Activated CD8-positive, alpha-beta memory T cell treated with anti-CD3 and anti-CD28 coated beads, Interleukin-2, amount 50 U/mL, for 4 hours (primary cell): ENCODE results near the gene KRTAP5-1.
A peak's percentile ranks its signal among the peaks of the same experiment; 100 is the strongest.

Experiments
- DNase-seq: peaks from one replicate; pipeline ENCODE4 v3.0.0-alpha.2; 2020

Gene KRTAP5-1

DNA sequence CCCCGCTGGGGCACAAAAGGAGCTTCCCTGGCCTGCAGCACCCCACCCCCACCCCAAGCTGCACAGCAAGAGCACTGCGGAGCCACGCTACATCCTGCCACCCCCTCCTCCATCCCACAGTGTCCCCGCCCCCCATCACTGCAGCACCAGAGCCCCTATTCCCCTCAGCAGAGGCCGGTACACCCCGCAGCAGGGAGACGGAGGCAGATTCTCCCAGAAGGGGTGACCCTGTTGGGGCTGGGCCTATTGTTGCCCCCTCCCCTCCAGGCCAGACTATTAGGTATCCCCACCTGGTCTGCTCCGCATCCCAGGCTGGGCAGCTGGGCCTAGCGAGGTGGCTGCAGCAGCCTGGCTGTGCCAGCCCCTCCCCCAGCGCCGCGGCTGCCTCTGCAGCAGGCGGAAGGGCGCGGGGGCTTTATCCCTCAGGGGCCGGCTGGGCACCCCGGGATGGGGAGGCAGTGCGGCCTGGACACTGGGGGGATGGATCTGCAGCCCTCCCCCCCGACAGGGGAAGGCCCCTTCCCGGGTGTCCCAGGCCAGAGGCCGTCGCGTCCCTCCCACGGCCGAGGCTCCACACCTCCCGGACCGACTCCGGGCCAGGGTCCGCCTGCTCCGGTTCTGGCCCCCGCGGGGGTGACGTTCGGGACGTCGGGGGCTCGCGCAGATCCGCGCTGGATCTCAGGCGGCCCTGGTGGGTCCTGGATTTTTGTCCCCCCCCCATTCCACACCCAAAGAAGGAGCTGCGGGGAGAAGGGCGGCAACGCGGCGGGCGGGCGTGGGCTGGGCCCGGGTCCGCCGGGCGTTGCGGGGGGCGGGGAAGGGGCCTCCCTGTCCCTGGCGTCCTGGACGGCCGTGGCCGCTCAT is 14.0 kb downstream of the KRTAP5-1 start:
- DNase-seq = no peak

DNA sequence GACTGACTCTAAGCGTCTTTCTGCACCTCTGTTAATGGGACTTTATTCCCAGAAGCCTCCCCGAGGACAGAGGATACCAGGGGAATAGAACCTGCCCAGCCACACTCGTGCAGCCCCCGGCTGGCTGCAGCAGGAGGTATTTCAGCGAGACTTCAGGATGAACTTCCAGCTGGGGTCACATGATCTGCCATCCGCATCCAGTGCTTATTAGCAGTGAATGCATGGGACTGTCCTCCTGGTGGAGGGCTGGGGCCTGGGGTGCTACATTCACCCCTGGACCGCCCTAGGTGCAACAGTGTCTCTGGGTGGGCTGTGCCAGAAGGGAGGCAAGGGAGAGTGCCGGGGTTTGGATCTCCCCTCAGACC is 14.6 kb downstream of the KRTAP5-1 start:
- DNase-seq = no peak

- DNase-seq = no peak
These were observed 15.1 kb downstream of the KRTAP5-1 start for GRCh38 chr11:1570001-1570453.

- DNase-seq = no peak
These were observed 15.8 kb downstream of the KRTAP5-1 start for GRCh38 chr11:1569251-1569780.

GRCh38 chr11:1568441-1568911 is 16.6 kb downstream of the KRTAP5-1 start:
- peak; percentile 53 for DNase-seq

DNA sequence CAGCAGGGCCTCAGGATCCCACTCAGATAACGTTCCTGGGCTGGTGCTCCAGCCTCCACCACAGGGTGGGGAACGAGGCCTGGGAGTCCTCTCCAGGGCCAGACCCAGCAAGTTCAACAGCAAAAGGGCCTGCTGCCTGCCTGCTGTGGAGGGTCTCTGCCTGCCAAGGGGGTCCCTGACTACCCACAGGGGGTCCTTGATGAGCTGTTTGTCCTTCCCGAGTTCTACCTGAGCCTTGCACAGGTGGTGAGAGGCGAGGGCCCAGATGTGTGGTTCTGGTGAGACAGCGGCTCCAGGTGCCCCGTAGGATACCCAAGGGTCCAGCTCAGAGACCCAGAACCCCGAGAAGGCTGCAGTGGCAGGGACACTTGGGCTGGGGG is 17.4 kb downstream of the KRTAP5-1 start:
- DNase-seq = no peak

DNA sequence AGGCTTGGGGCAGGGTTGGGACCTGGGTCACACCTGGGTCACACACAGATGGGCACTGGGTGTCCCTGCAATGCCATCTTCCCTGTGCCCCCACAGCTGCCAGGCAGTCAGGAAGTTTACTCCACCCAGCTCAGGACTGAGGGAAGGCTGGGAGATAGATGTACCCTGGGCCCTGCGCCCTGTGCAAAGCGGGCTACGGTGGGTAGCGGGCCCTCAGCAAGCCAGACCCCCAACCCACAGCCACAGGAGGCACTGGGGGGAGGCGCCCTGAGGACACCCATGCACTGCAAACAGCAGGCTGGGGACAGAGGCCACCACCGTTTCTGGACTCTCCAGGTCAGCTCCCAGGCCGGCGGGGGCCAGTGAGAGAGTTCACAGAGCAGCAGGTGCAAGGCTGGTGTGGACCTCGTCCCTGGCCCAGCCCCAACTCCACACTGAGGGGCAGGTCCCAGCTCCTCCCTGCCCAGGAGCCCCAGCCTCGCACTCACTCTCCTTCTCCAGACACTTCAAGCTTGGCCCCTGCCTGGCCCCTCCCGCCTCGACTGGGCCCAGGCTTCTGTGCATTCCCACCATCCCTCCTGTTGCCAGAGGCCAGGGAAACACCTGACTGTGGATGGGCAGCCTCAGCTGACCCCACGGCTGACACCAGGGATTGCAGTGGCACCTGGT is 17.9 kb downstream of the KRTAP5-1 start:
- no peak for DNase-seq

DNA sequence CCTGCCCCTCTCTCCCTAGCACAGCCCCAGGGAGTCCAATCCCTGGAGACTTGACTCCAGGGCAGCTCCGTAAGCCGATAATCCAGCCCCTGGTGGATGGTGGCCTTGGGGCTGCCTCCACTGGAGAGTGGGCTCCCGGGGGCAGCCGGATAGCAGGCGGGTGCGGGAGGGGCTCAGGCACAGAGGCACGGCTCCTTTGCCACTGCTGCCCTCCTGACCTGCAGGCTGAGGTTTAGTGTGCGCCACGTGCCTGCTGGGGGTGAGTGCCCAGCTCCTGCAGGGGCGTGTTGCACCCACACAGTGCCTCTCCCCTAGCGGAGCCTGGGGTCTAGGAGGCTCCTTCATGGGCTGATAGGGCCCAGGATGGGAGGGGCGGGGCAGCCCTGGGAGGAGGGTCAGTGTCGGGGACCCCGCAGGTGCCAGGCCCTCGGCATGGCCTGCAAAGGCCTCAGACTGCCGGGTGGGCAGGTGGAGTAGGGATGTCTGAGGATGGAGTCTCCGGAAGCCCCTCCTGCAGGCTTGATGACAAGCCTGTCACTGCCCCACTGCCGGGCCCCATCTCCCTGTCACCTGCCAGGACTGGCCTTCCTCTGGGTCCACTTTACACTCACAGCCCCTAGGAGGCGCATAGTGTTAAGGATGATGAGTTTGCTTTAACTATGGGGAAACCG is 18.6 kb downstream of the KRTAP5-1 start:
- no peak for DNase-seq

GRCh38 chr11:1565904-1566247 is 19.2 kb downstream of the KRTAP5-1 start:
- no peak for DNase-seq

GRCh38 chr11:1565173-1565903 is 19.7 kb downstream of the KRTAP5-1 start:
- no peak for DNase-seq

- DNase-seq = no peak
These were observed 20.4 kb downstream of the KRTAP5-1 start for GRCh38 chr11:1564535-1565172.

- no peak for DNase-seq
These were observed 21.2 kb downstream of the KRTAP5-1 start for GRCh38 chr11:1563697-1564534.

- DNase-seq = no peak
These were observed 21.9 kb downstream of the KRTAP5-1 start for GRCh38 chr11:1563149-1563638.

- no peak for DNase-seq
These were observed 22.5 kb downstream of the KRTAP5-1 start for GRCh38 chr11:1562469-1563148.

GRCh38 chr11:1561955-1562354 is 23.1 kb downstream of the KRTAP5-1 start:
- no peak for DNase-seq

DNA sequence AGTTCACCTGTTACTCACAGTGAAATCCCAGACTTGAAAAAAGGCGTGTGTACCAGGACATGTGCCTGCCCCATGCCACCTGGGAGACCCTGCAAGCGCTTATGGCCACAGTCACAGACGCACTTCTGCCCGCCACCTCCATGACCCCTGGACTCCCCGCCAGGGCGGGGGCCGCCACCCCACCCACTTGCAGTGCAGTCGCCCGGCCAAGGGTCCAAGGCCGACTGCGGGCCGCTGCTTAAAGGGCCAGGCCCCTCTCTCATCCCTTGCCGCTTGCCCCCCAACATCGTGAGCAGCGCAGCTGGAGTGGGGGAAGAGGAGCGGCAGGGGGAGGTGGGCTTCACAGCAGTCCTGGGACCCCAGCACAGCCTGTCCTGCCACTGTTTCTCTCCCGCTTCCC is 23.8 kb downstream of the KRTAP5-1 start:
- DNase-seq = no peak

GRCh38 chr11:1560649-1561251 is 24.3 kb downstream of the KRTAP5-1 start:
- no peak for DNase-seq

GRCh38 chr11:1560002-1560648 is 25.0 kb downstream of the KRTAP5-1 start:
- no peak for DNase-seq

DNA sequence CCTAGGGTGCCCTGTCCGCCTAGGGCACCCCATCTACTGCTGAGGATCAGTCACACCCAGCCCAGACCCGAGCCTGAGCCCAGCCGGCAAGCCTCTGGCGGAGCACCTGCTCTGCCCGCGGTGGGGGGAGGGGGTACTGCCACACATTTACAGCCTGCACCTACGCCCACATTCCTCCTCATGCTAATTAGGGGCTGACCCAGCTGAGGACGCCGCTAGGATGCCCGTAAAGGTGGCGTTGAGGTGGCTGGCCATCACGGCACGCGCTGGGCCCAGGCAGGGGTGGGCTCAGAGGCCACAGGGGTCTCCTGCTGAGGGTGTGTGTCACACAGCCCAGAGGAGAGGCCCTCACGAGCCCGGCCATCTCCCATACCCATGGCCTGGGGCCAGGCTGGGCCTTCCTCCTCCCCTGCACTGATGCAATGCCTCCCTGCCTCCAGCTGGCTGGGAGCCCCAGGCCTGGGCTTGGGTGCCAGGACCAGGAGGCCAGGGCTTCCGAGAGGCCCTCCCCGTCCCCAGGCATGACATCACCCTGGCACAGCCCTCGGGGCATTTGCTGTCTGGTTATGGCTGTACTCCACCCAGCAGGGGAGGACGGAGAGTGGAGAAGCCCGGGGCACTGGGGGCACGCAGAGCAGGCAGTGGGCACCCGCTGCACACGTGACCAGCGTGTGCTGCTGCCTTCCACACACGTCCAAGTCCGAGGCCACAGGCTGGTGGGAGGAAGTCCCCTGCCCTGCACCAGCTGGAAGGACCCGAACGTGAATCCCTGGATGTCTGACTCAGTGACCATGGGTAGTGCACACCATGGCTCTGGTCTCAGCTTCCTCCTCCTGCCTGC is 25.8 kb downstream of the KRTAP5-1 start:
- no peak for DNase-seq
